ENCODE data around the gene CDK14. TPM values are rescaled to one million over a fixed set of nuclear protein-coding genes. Genes with fewer than 3 reads are reported as not detected.

The CDK14 gene
- polyA plus RNA-seq, 3 donors: 1.7 to 2.5 (median 2.1) TPM

DNA sequence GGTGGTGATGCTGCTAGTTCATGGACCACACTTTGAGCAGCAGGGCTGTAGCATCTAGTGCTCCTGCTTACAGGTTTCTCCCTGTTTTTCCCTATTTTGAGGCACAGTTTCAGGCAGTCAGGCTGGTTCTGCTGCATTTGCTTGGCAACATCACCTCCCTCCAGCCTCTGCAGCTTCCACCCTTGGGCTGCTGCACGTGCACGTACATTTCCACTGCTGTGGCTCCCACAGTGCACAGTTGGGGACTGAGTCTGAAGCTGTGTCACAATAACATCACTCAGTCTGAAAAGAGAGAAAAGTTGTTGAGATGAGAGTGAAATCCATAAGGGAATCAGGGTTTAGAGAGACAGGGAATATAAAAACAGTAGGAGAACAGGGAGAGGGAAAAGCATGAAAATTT lies 437.5 kb downstream of the CDK14 start:
- Histone ChIP-seq H2AFZ (ENCODE audit: insufficient read depth, low read depth, low read length, poor library complexity, severe bottlenecking) (no peak overlapping the region), H3K4me3 (replicated peaks in 1 of 3; ENCODE audit: low read depth in 2 of 3, low read length in 3 of 3) (no peak overlapping the region), H3K4me1 (ENCODE audit: control insufficient read depth in 1 of 2, insufficient read depth in 2 of 2, low read length in 2 of 2) (no peaks in the 10 kb centered on the region), H3K9me3 (replicated peaks in 1 of 2; ENCODE audit: control insufficient read depth in 1 of 2, insufficient read depth in 1 of 2, low read length in 2 of 2) (no peaks in the 10 kb centered on the region), H3K79me2 (ENCODE audit: insufficient read depth, low read length) (no peaks in the 10 kb centered on the region), H4K20me1 (ENCODE audit: insufficient read depth, low read length) (no peaks in the 10 kb centered on the region), H3K27me3 (ENCODE audit: control insufficient read depth in 2 of 2, insufficient read depth in 2 of 2, low read length in 2 of 2) (no peaks in the 10 kb centered on the region), H3K9ac (ENCODE audit: insufficient read depth, low read length, poor library complexity, severe bottlenecking) (no peak overlapping the region), H3K27ac (ENCODE audit: low read depth in 1 of 2, low read length in 2 of 2) (no peak overlapping the region), H3K36me3 (replicated peaks in 1 of 2; ENCODE audit: control insufficient read depth in 1 of 2, insufficient read depth in 2 of 2, low read length in 2 of 2) (no peaks in the 10 kb centered on the region), H3K4me2 (replicated peaks; ENCODE audit: extremely low read depth, low read length, poor library complexity, severe bottlenecking) (no peak overlapping the region)
- TF ChIP-seq, protein P1, sequence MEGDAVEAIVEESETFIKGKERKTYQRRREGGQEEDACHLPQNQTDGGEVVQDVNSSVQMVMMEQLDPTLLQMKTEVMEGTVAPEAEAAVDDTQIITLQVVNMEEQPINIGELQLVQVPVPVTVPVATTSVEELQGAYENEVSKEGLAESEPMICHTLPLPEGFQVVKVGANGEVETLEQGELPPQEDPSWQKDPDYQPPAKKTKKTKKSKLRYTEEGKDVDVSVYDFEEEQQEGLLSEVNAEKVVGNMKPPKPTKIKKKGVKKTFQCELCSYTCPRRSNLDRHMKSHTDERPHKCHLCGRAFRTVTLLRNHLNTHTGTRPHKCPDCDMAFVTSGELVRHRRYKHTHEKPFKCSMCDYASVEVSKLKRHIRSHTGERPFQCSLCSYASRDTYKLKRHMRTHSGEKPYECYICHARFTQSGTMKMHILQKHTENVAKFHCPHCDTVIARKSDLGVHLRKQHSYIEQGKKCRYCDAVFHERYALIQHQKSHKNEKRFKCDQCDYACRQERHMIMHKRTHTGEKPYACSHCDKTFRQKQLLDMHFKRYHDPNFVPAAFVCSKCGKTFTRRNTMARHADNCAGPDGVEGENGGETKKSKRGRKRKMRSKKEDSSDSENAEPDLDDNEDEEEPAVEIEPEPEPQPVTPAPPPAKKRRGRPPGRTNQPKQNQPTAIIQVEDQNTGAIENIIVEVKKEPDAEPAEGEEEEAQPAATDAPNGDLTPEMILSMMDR (IDR thresholded peaks at IDR 0.05): no peak
- intact Hi-C loops (cut with micrococcal nuclease): loop anchor here in 1 of 2 donors (10.0 kb wide), 1 partner anchor 579 kb away; no protein-coding TSS in a partner anchor
- H3K36me3 Mint-ChIP-seq: no peaks in the 10 kb centered on the region
- no peak overlapping the region for H3K4me3 Mint-ChIP-seq
- H3K4me1 Mint-ChIP-seq: no peaks in the 10 kb centered on the region
- peaks cover 0 to 6% (median 0%) of the 10 kb centered on the region in 7 donors for H3K9me3 Mint-ChIP-seq
- WGBS (ENCODE audit: insufficient coverage): no CpG with 5 or more reads among the region's 2 CpGs
- no peak overlapping the region for H3K27ac Mint-ChIP-seq
- no peak for DNase-seq
- peaks cover 0 to 1% (median 0%) of the 10 kb centered on the region in 3 donors for H3K27me3 Mint-ChIP-seq (ENCODE audit: low read depth in 3 of 3)

DNA sequence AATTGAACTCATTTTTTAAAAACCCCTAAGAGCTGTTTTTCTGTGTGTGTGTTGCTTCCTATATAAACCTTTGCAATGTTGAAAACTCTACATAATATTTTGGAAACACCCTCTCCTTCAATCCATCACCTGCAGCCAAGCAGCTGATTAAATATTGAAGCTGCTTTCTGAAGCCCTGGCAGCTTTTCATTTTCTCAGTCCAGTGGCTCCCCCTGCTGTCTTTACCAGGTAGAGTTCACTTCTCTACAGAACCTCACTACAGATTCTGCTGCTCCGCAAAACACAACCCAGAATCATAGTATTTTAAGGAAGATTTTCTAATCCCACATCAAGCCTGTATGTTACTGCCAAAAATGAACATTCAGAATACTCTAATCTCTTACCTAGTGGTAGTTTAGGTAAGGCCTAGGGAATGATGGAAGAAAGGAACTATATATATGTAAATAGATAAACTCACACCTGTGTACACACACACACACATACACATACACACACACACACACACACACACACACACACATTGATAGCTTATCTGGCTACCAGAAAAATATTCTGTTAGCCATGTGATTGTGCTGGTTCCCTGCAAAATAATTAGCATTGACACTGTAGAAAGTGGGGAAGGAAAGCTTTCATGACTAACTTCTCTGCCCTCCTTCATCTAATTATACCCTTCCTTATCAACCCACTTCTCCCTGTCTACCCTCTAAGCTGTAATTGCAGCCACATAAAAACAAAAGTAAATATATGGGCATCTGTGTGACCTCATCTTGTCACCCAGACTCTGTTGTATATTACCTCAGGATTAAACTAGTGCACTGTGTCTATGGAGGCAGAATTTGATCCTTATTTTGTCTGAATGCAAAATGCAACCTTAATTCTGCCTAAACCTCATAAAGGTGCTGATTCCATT lies 438.6 kb downstream of the CDK14 start:
- H3K9ac ChIP-seq (ENCODE audit: insufficient read depth, low read length, poor library complexity, severe bottlenecking): no peak overlapping the region

More for the DNA sequence above, 438.6 kb downstream of the CDK14 start:
- Histone ChIP-seq H3K4me2 (replicated peaks; ENCODE audit: extremely low read depth, low read length, poor library complexity, severe bottlenecking) (no peak overlapping the region), H3K27me3 (ENCODE audit: control insufficient read depth in 2 of 2, insufficient read depth in 2 of 2, low read length in 2 of 2) (no peaks in the 10 kb centered on the region), H3K36me3 (replicated peaks in 1 of 2; ENCODE audit: control insufficient read depth in 1 of 2, insufficient read depth in 2 of 2, low read length in 2 of 2) (no peaks in the 10 kb centered on the region), H3K79me2 (ENCODE audit: insufficient read depth, low read length) (no peaks in the 10 kb centered on the region), H3K4me1 (ENCODE audit: control insufficient read depth in 1 of 2, insufficient read depth in 2 of 2, low read length in 2 of 2) (no peaks in the 10 kb centered on the region), H3K4me3 (replicated peaks in 1 of 3; ENCODE audit: low read depth in 2 of 3, low read length in 3 of 3) (no peak overlapping the region), H2AFZ (ENCODE audit: insufficient read depth, low read depth, low read length, poor library complexity, severe bottlenecking) (no peak overlapping the region), H3K27ac (ENCODE audit: low read depth in 1 of 2, low read length in 2 of 2) (no peak overlapping the region), H4K20me1 (ENCODE audit: insufficient read depth, low read length) (no peaks in the 10 kb centered on the region), H3K9me3 (replicated peaks in 1 of 2; ENCODE audit: control insufficient read depth in 1 of 2, insufficient read depth in 1 of 2, low read length in 2 of 2) (no peaks in the 10 kb centered on the region)
- peaks cover 0 to 2% of the 10 kb centered on the region in 2 donors for H3K36me3 Mint-ChIP-seq
- H3K4me3 Mint-ChIP-seq: no peak overlapping the region
- TF ChIP-seq, protein P1 (IDR thresholded peaks at IDR 0.05): peak; percentile 48
- WGBS (ENCODE audit: insufficient coverage): no CpG with 5 or more reads among the region's 1 CpG
- intact Hi-C loops (cut with micrococcal nuclease): loop anchor here in 1 of 2 donors (10.0 kb wide), 1 partner anchor 580 kb away; no protein-coding TSS in a partner anchor
- H3K27ac Mint-ChIP-seq: no peak overlapping the region
- no peaks in the 10 kb centered on the region for H3K4me1 Mint-ChIP-seq
- H3K27me3 Mint-ChIP-seq (ENCODE audit: low read depth in 3 of 3): peaks cover 0 to 1% (median 0%) of the 10 kb centered on the region in 3 donors
- no peak for DNase-seq
- H3K9me3 Mint-ChIP-seq: peaks cover 0 to 2% (median 0%) of the 10 kb centered on the region in 7 donors
